Astrocyte (in vitro differentiated cells and primary cell): ENCODE measurements around the gene RAB3A. TPM values are rescaled to one million over a fixed set of nuclear protein-coding genes. Genes with fewer than 3 reads are reported as not detected.

Experiments
- DNase-seq: peaks from one replicate; pipeline ENCODE4 v3.0.0-alpha.2; 2010; ENCODE audit warnings: low read depth
- FAIRE-seq: peaks from 2 replicates; lab custom pipeline; 2011; peaks lifted over from hg19 to GRCh38; lab: Jason Lieb, UNC
- H2AFZ ChIP-seq: 2 replicates; pipeline ENCODE4 v1.6.0; 2012; ENCODE audit warnings: low read depth, low read length, inconsistent platforms
- H3K27ac ChIP-seq: 2 replicates; pipeline ENCODE4 v1.5.1; 2011; ENCODE audit warnings: low read depth, low read length, inconsistent platforms
- H3K27me3 ChIP-seq: 2 replicates; pipeline ENCODE4 v1.6.0; 2011; ENCODE audit warnings: low read length, inconsistent platforms; ENCODE audit not compliant: insufficient read depth
- H3K36me3 ChIP-seq: 2 replicates; pipeline ENCODE4 v1.5.1; 2011; ENCODE audit warnings: low read length, inconsistent platforms; ENCODE audit not compliant: insufficient read depth
- H3K4me1 ChIP-seq: 2 replicates; pipeline ENCODE4 v1.5.1; 2011; ENCODE audit warnings: low read length, inconsistent platforms; ENCODE audit not compliant: insufficient read depth
- H3K4me2 ChIP-seq: 2 replicates; pipeline ENCODE4 v1.6.0; 2012; ENCODE audit warnings: low read length, inconsistent platforms
- H3K4me3 ChIP-seq: 2 replicates; pipeline ENCODE4 v1.5.1; 2011; ENCODE audit warnings: low read depth, mild to moderate bottlenecking, low read length, inconsistent platforms; ENCODE audit not compliant: insufficient read depth
- H3K79me2 ChIP-seq: 2 replicates; pipeline ENCODE4 v1.6.0; 2012; ENCODE audit warnings: mild to moderate bottlenecking, low read length, inconsistent platforms; ENCODE audit not compliant: insufficient read depth
- H3K9ac ChIP-seq: 2 replicates; pipeline ENCODE4 v1.6.0; 2012; ENCODE audit warnings: mild to moderate bottlenecking, low read length, inconsistent platforms
- H3K9me3 ChIP-seq: 2 replicates; pipeline ENCODE4 v1.5.1; 2012; ENCODE audit warnings: low read depth, mild to moderate bottlenecking, low read length, inconsistent platforms; ENCODE audit not compliant: insufficient read depth
- H4K20me1 ChIP-seq: 2 replicates; pipeline ENCODE4 v1.6.0; 2012; ENCODE audit warnings: low read length, inconsistent platforms; ENCODE audit not compliant: insufficient read depth
- H3K27ac Mint-ChIP-seq: one replicate; pipeline ENCODE4 v1.8.0; 2021; ENCODE audit warnings: mild to moderate bottlenecking, mixed read lengths; ENCODE audit not compliant: unreplicated experiment
- H3K27me3 Mint-ChIP-seq: one replicate; pipeline ENCODE4 v1.8.0; 2021; ENCODE audit warnings: low read depth, mixed read lengths; ENCODE audit not compliant: unreplicated experiment
- H3K36me3 Mint-ChIP-seq: one replicate; pipeline ENCODE4 v1.8.0; 2021; ENCODE audit warnings: low read depth, mixed read lengths; ENCODE audit not compliant: unreplicated experiment
- H3K4me1 Mint-ChIP-seq: one replicate; pipeline ENCODE4 v1.8.0; 2021; ENCODE audit warnings: low read depth, mixed read lengths; ENCODE audit not compliant: unreplicated experiment
- H3K4me3 Mint-ChIP-seq: one replicate; pipeline ENCODE4 v1.8.0; 2021; ENCODE audit warnings: mild to moderate bottlenecking, moderate library complexity, mixed read lengths; ENCODE audit not compliant: unreplicated experiment
- H3K9me3 Mint-ChIP-seq: one replicate; pipeline ENCODE4 v1.8.0; 2021; ENCODE audit warnings: mild to moderate bottlenecking, mixed read lengths; ENCODE audit not compliant: unreplicated experiment
- CTCF ChIP-seq: IDR thresholded peaks from 2 replicates; pipeline ENCODE4 v1.5.1; 2011; ENCODE audit warnings: low read depth, mild to moderate bottlenecking, inconsistent platforms, low read length, moderate library complexity; ENCODE audit not compliant: insufficient read depth
- EZH2 ChIP-seq: IDR thresholded peaks from 2 replicates; pipeline ENCODE4 v1.6.1; 2012; ENCODE audit warnings: mild to moderate bottlenecking, low read length, inconsistent platforms; ENCODE audit not compliant: insufficient read depth
- total RNA-seq: library from RNA; stranded (reverse); gene quantifications from 2 replicates; pipeline ENCODE4 v1.2.1, GENCODE V29; 2021

RAB3A gene
- total RNA-seq, 1 donor from 2014 or later = 7.5 TPM

- Histone ChIP-seq H3K36me3 (peaks cover 2% of the 10 kb centered on the region), H2AFZ (peak overlapping the region; percentile 67), H3K79me2 (peaks cover 29% of the 10 kb centered on the region), H4K20me1 (peaks cover 28% of the 10 kb centered on the region), H3K27ac (peak overlapping the region; percentile 78), H3K4me2 (peak overlapping the region; percentile 94), H3K27me3 (no peaks in the 10 kb centered on the region), H3K4me3 (peak overlapping the region; percentile 76), H3K9me3 (no peaks in the 10 kb centered on the region), H3K9ac (peak overlapping the region; percentile 97), H3K4me1 (peaks cover 23% of the 10 kb centered on the region)
- H3K27me3 Mint-ChIP-seq = no peaks in the 10 kb centered on the region
- no peaks in the 10 kb centered on the region for H3K9me3 Mint-ChIP-seq
- peaks cover 7% of the 10 kb centered on the region for H3K4me1 Mint-ChIP-seq
- H3K27ac Mint-ChIP-seq = peak overlapping the region; percentile 91
- DNase-seq (no peak), FAIRE-seq (no peak)
- peaks cover 5% of the 10 kb centered on the region for H3K36me3 Mint-ChIP-seq
- peak overlapping the region; percentile 92 for H3K4me3 Mint-ChIP-seq
- TF ChIP-seq EZH2 (no peak), CTCF (no peak)
Observed at GRCh38 chr19:18153556-18154134, 50.2 kb downstream of the RAB3A start.

- Histone ChIP-seq H3K9me3 (no peaks in the 10 kb centered on the region), H3K9ac (peak within 1 kb of the TSS; percentile 97), H2AFZ (peak within 1 kb of the TSS; percentile 82), H3K4me2 (peak within 1 kb of the TSS; percentile 94), H3K79me2 (peaks cover 29% of the 10 kb centered on the region), H3K36me3 (peaks cover 2% of the 10 kb centered on the region), H3K4me3 (peak within 1 kb of the TSS; percentile 76), H4K20me1 (peaks cover 28% of the 10 kb centered on the region), H3K27ac (peak within 1 kb of the TSS; percentile 97), H3K4me1 (peaks cover 23% of the 10 kb centered on the region), H3K27me3 (no peaks in the 10 kb centered on the region)
- DNase-seq (peak; percentile 87), FAIRE-seq (peak; percentile 96)
- H3K27ac Mint-ChIP-seq = peak within 1 kb of the TSS; percentile 97
- H3K9me3 Mint-ChIP-seq = no peaks in the 10 kb centered on the region
- H3K4me1 Mint-ChIP-seq = peaks cover 7% of the 10 kb centered on the region
- peak within 1 kb of the TSS; percentile 92 for H3K4me3 Mint-ChIP-seq
- H3K36me3 Mint-ChIP-seq = peaks cover 4% of the 10 kb centered on the region
- H3K27me3 Mint-ChIP-seq = no peaks in the 10 kb centered on the region
- TF ChIP-seq EZH2 (no peak), CTCF (no peak)
Observed at GRCh38 chr19:18152817-18153555, 50.9 kb downstream of the RAB3A start, which contains the start of gene PIK3R2. TSS of gene PIK3R2 (plus strand) at chr19:18153163. CDS start at chr19:18155880, 2,717 bp downstream.
